Fibroblast of upper back skin (primary cell): Measurements from ENCODE around the gene RFT1.
"Not testable (repeated sequence)": the region's sequence is repeated elsewhere in the genome, so short reads cannot be mapped to it uniquely, and the experiment has no call there.

Experiments used
- DNase-seq: peaks from one replicate; pipeline ENCODE4 v3.0.0-alpha.2; 2013

The RFT1 gene

DNA sequence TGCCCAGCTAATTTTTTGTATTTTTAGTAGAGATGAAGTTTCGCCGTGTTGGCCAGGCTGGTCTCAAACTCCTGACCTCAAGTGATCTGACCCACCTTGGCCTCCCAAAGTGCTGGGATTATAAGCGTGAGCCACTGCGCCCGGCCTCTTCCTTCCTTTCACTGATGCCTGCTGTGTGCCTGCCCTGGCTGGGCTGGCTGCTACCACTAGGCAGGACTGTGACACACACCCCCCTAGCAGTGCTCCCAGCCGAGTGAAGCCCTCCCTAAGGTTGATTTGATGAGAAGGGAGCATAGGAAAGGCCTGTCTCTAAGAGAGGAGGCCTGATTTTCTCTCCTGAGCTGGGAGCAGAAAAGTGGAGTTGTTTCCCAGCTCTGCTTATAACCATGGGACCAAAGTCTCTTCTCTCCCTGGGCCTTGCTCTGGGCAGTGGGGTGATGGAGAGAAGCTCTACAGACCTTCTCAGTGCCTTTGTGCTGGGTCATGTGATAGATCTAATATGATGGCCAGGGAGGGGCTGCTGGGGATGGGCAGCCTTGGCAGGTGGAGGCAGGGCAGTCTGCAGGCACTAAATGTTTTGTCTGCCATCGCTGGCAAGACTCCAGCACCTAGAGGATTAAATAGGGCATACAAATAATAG, 64.3 kb downstream of the RFT1 start:
- DNase-seq, result no peak

DNA sequence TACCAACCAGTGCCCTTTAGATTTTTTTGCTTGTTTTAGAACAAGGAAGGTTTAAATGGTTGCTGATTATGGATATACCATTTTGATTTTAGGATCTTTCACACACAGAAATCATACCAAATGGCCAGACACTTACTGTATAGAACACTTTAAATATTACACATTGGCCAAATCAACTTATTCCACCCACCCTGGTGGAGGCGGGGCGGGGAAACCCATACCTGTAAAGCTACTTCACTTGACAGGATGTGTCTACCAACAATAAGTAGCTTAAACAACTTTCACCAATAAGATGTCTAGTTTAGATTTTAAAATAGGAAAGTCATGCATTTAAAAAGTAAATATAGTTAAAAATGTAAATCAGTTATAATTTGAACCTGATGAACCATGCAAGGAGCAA, 67.3 kb downstream of the RFT1 start:
- DNase-seq, result no peak

DNA sequence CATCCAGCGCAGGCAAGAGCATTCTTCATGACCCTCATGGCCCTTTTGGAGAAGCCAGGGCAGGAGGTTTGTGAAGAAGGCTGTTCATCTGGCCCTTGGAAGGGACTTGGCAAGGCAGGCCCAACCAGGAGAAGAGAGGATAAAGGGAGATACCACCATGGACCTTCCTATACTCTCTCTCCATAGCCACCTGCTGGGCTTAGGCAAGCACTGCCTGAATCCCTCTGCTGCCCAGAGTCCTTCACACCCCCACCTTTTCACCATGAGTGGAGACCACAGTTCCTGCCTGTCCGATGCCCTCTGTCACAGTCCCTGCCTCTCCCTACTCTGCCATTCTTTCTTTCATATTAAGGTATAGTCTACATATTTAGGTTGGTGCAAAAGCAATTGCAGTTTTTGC, 73.8 kb downstream of the RFT1 start:
- no peak for DNase-seq

DNA sequence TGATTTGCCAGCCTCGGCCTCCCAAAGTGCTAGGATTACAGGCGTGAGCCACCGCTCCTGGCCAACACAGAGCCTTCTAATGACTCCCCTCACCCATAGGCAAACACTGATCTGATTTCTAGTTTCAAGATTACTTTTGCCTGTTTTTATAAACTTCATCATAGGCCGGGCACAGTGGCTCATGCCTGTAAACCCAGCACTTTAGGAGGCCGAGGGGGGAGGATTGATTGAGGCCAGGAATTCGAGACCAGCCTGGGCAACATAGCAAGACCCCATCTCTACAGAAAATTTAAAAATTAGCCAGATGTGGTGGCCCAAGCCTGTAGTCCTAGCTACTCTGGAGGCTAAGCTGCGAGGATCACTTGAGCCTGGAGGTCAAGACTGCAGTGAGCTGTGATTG, 76.0 kb downstream of the RFT1 start:
- not testable (repeated sequence) for DNase-seq

DNA sequence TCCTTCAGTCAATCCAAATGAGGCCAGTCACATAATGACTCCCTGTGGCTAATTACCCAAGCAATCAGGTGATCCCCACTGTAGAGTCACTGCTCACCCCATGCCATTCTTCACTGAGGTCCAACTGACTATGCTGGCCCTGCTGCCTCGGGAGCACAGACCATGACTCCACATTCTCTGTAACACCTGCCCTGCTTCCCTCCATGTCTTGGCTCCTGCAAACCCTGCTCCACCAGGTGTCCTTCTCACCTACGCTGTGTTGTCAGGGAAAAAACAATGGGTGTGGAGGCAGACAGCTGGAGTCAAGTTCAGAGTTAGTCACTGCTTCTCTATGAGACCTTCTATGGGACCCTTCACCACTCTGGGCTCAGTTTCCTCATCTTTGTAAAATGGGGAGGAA, 78.3 kb downstream of the RFT1 start:
- DNase-seq, result no peak

DNA sequence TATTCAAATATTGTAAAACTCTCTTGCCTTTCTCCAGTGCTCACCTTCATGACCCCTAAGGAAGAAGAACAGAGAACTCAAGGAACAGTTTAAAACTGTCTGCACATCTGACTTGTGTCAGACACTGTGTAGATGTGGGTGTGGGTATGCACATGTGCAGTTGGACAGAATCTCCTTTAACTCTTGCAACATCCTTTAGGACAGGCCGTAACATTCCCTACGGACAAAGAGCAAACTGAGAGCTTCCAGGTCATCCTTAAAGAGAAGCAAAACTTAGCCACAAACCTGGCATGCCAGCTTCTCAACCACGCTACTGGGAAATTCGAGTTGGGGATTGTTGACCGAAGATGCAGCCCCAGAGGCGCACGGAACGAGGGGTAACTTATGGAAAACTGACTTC, 80.2 kb downstream of the RFT1 start:
- DNase-seq, result no peak

DNA sequence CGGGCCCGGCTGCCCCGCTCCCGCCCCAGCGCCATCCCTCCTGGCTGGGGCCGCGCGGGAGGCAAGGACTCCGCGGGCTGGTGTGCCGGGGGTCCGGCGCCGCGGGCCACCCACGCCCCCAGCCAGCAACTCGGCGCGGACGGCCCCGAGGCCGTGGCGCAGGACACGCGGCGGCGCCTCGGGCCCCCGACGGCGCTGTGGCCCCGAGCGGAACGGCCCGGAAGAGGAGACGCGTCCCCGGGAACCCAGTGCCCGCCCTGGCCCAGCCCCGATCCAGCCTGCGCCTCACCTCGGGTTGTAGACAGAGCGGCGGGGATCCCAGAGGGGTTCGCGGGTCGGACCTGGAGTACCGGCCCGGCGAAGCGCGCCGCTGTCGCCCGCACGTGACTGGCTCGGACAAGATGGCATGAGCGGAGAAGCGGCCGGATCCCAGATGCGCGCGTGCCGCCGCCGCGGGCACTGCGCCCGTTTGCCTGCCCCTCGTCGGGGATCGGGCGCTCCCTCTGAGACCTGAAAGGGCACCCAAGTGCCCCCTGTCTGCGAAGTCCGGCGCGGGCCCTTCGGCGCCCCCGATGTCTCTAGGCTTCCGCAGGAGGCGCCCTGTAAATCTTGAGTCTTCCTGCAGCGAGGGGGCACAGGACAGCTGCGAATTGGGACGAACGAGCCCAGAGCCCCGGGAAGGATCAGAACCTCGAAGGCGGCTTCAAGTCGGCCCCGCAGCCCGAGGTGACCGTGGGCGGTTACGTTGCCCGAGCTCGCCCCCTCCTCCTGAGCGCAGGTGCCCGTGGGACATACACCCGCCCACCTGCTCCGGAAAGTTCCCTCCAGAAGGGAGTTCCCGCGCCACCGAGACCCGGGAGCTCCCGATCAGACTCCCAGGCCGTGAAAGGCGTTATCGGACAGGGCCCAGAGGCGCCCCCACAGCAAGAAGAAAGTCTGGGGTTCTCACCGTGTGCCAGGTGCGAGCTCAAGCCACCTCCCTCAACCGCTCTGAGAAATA, 83.8 kb downstream of the RFT1 start:
- peak; percentile 8 for DNase-seq

DNA sequence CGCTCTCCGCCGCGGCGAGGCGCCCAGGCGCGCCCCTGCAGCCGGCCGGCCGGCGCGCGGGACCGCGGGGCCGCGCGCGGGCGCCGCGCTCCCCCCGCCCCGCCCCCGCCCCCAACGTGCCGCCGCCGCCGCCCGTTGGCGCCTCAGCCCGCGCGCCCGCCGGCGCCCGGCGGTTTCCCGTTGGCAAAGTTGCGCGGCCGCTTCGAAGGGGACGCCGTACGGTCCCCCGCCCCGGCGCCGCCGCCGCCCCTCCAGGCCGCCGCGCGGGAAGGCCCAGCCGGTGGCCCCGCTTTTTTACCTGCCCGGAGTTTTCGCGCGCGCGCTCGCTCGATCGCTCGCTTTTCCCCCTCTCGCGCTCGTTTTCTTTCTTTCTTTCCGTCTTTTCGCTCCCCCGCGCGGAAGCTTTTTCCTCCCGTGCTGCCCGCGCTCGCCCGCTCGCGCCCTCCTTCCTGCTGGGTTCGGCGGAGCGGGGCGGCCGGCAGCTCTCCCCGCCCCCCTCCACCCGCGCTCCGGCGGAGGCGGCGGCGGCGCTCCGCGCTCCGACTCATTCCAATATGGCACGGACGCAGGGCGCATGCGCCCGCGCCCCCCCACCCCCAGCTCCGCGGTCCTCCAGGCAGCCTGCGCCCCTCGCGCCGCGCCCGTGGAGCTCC, 84.6 kb downstream of the RFT1 start, which contains the start of gene SFMBT1:
SFMBT1 (minus strand) TSS at position 556 of the 653 bp plus-strand sequence. CDS start 76,945 bp downstream, outside the sequence.
- DNase-seq, result peak; percentile 56

DNA sequence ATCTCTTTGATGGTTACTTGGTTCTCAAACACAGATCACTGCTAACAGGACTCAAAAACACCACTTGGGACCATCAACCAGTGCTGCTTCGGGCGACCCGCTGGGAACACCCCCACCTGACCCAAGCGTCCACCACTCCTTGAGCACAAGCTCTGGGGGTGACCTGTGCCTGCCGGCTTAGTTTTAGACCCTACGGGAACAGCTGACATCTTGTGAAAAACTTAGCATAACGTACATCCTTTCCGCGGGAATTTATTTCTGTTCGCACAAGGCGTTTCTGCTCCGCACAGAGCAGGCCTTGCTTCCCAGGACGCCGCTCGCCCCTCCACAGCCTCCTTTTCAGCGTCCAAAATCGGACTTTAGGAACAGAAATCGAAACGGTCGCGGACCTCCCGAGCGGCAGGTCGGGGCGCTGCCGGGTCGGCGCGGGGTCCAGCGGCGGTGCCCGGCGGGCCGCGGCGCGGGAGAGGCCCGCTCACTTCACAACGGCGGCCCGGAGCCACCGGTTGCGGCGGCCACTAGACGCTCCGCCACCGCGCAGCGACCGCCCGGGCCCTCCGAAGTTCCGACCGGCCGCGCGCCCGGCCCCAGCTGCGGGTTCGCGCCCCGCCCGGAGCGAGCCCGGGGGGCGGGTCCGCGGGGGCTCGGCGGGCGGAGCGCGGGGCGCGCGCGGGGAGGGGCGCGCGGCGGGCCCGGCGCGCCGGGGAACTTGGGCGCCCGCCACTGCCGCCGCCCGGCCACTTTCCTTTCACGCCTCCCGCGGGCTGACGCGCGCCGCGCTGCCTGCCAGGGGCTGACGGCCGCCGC, 85.3 kb downstream of the RFT1 start:
- peak; percentile 28 for DNase-seq

DNA sequence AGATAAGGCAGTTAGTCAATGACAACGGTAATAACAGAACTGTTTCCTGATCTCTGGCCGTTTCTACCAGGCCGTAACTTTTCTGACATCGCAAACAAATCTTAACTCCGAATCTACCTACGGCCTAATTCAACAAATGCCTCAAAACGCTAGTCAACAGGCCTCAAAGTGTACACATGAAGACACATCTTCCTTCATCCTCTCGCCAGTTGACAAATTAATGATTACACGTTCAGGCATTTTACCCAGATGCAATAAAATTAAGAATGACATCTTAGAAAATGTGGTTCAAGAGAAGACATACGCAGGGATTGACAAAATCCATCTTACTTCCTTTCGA, 85.9 kb downstream of the RFT1 start:
- DNase-seq, result no peak

DNA sequence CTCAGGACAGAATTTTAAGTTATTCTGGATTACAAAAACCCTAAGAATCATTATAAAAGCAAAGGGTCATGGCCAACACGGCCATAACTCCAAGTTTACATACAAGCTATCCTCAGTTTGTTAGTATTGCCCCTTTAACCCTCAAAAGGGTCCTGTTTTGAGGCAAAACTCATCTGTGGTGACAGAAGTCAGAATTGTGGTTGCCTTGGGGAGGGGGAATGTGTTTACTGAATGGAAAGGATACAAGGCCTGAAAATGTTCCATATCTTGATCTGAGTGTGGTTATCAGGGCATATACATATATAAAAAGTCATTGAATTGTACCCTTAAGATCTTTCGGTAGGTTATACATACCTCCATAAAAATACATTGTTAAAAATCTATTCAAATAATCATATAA, 86.5 kb downstream of the RFT1 start:
- DNase-seq, result no peak

DNA sequence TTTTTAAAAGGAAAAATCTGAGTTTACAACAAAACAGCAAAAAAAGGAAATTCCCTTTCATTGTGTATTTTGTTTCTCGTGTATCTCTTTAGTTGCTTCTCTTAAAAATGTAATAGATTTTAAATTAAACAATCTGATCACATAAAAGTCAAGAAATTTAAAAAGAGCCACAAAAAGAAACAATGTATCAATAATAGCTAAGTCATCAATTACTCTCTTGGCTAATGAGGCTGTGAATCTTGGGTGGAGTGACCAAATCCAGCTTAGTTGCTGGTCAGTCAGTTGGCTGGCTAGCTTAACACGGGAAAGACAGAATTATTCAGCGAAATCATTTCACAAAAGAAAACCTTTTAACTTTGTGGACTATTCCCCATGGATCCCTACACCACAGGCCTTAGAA, 87.6 kb downstream of the RFT1 start:
- no peak for DNase-seq

DNA sequence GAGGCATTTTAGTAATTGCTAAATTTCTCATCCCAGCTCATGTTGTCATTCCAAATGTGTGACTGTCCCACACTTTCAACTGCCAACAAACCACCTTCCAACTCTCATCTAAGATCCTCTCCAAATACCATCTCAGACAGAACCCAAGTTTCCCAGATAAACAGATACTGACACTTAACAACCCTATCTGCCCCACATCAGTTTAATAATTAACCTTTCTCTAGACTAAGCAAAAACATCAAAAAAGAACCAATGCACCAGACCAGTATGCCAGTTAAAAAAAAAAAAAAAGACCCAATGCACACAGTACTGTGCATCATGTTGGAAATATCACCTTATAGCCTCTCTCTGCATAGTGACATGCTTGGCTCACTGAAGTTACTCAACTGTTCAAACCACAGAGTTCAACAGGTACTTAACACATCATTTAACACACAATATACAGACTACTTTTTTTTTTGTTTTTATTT, 89.8 kb downstream of the RFT1 start:
- peak; percentile 4 for DNase-seq

DNA sequence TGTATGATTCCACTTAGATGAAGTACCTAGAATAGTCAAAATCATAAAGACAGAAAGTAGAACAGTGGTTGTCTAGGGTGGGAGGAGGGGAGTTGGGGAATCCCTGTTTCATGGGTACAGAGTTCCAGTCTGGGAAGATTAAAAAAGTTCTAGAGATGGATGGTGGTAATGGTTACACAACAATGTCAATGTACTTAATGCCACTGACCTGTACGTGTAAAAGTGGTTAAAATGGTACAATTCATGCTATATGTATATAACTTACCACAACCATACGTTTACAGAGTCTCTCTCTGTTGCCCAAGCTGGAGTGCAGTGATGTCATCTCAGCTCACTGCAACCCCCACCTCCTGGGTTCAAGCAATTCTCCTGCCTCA, 90.9 kb downstream of the RFT1 start:
- no peak for DNase-seq

DNA sequence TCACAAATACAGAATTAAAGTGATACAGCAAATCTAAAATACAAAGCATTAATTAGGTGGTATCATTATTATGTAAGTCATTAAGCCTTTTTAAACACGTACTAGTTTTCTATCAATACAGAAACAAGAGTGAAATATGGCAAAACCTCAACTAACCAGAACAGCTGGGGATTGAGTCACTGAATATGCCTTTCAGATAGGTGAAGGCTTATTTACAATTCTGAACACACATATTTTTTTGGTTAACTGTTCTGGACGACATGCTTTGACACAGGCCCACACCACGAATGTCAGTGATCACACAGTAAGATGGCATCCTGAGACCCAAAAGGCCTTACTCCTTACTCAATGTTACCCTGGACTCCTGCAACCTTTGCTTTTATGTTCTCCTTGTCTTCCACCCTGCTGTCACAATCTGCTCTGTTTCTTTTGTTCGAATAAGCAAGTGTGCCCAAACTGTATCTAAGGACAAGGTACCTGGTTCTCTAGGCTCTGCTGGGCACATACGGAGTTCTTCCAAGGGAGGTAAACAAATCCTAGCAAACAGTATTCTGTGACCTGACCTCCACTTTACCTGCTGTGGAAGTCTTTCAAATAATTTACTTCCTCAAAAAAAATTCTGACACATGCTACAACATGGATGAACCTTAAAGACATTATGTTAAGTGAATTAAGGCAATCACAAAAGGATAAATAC, 91.4 kb downstream of the RFT1 start:
- no peak for DNase-seq
